Skeletal muscle satellite cell (primary cell): Measurements from ENCODE around the gene FAM20C.
"Not testable (repeated sequence)": the region's sequence is repeated elsewhere in the genome, so short reads cannot be mapped to it uniquely, and the experiment has no call there.

ENCODE experiments used
- H3K27me3 ChIP-seq: 2 replicates; pipeline ENCODE4 v1.7.0; 2013; ENCODE audit warnings: low read length; ENCODE audit not compliant: control insufficient read depth, insufficient read depth
- H3K36me3 ChIP-seq: 2 replicates; pipeline ENCODE4 v1.7.0; 2013; ENCODE audit warnings: mild to moderate bottlenecking, control low read depth, low read length; ENCODE audit not compliant: insufficient read depth
- H3K4me1 ChIP-seq: 2 replicates; pipeline ENCODE4 v1.7.0; 2013; ENCODE audit warnings: low read length; ENCODE audit not compliant: control insufficient read depth, insufficient read depth
- H3K4me2 ChIP-seq: 2 replicates; pipeline ENCODE4 v1.7.0; 2013; ENCODE audit warnings: mild to moderate bottlenecking, low read length
- H3K4me3 ChIP-seq: 2 replicates; pipeline ENCODE4 v1.7.0; 2013; ENCODE audit warnings: low read length
- H3K9ac ChIP-seq: 2 replicates; pipeline ENCODE4 v1.7.0; 2013; ENCODE audit warnings: mild to moderate bottlenecking, low read depth, low read length, moderate library complexity
- H3K9me3 ChIP-seq: replicated peaks from 2 replicates; pipeline ENCODE4 v1.7.0; 2013; ENCODE audit warnings: mild to moderate bottlenecking, control low read depth, low read length

Gene FAM20C

DNA sequence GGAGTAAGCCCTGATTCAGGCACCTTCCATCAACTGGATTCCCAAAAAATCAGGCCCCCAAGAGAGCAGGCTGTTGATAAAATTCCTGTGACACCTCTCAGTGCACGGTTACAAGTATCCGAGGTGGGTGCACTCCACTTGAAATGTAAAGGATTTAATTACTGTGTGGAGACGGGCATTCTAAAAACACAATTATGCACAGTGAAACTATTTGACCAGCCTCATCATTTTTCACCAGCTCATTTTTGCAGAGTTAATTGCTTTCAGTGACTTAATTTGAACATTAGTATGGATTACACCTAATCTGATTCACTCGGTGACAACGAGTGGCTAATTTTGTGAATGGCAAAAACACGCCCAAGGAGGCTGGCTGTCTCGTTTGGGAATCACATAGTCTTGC, 99.9 kb downstream of the FAM20C start:
- H3K4me2 ChIP-seq: no peak overlapping the region
- H3K27me3 ChIP-seq: peaks cover 79% of the 10 kb centered on the region
- no peak overlapping the region for H3K4me3 ChIP-seq
- H3K9me3 ChIP-seq: no peaks in the 10 kb centered on the region
- no peaks in the 10 kb centered on the region for H3K4me1 ChIP-seq
- H3K9ac ChIP-seq: no peak overlapping the region
- no peaks in the 10 kb centered on the region for H3K36me3 ChIP-seq

- H3K9ac ChIP-seq: no peak overlapping the region
- no peak overlapping the region for H3K4me3 ChIP-seq
- peaks cover 78% of the 10 kb centered on the region for H3K27me3 ChIP-seq
Observed at GRCh38 chr7:292826-293225, 100.5 kb downstream of the FAM20C start.

GRCh38 chr7:293681-294439, 101.5 kb downstream of the FAM20C start:
- Histone ChIP-seq H3K9me3 (no peaks in the 10 kb centered on the region), H3K4me2 (no peak overlapping the region), H3K27me3 (peaks cover 77% of the 10 kb centered on the region), H3K9ac (no peak overlapping the region), H3K4me3 (no peak overlapping the region), H3K36me3 (no peaks in the 10 kb centered on the region), H3K4me1 (no peaks in the 10 kb centered on the region)

More at GRCh38 chr7:292826-293225, 100.5 kb downstream of the FAM20C start:
- Histone ChIP-seq H3K36me3 (no peaks in the 10 kb centered on the region), H3K9me3 (no peaks in the 10 kb centered on the region), H3K4me2 (no peak overlapping the region), H3K4me1 (no peaks in the 10 kb centered on the region)

DNA sequence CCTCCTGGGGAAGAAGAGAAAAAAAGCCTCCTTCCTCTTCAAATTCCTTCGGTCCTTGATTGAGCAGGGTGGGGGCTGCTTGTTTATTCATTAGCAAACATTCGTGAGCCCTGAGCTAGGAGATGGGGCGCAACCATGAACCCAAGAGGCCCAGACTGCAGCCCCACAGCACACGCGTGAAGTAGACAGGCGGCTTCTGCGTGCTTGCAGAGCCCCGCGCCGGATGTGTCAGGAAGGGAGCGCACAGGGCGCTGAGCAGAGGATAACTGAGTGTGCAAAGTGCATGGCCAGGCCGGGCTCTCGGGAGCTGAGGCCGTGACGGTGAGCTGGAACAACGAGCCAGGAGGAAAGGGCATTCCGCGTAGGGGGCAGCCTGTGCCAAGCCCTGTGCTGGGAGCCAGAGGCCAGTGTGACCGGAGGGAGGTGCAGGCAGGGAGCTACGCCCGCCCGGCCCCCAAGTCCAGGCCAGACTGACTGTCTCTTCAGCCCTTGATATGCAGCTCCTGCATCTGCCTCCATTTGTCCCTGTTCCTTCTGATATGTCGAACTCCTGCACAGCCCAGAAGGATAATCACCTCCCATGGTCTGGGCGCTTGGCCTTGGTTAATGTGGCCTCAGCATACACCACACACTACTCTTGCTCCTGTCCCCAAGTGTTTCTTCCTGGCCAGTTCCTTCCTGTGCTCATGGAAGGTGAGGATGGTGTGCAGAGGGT, 102.2 kb downstream of the FAM20C start:
- Histone ChIP-seq H3K9me3 (no peaks in the 10 kb centered on the region), H3K4me1 (no peaks in the 10 kb centered on the region), H3K27me3 (peaks cover 77% of the 10 kb centered on the region), H3K36me3 (no peaks in the 10 kb centered on the region), H3K9ac (no peak overlapping the region), H3K4me2 (no peak overlapping the region), H3K4me3 (no peak overlapping the region)

- H3K4me1 ChIP-seq: no peaks in the 10 kb centered on the region
- H3K9ac ChIP-seq: no peak overlapping the region
- no peak overlapping the region for H3K4me3 ChIP-seq
- no peaks in the 10 kb centered on the region for H3K9me3 ChIP-seq
- H3K4me2 ChIP-seq: no peak overlapping the region
- H3K27me3 ChIP-seq: peaks cover 74% of the 10 kb centered on the region
- no peaks in the 10 kb centered on the region for H3K36me3 ChIP-seq
Observed at GRCh38 chr7:295155-296154, 103.1 kb downstream of the FAM20C start.

- H3K4me2 ChIP-seq: no peak overlapping the region
- H3K36me3 ChIP-seq: no peaks in the 10 kb centered on the region
- peaks cover 67% of the 10 kb centered on the region for H3K27me3 ChIP-seq
- no peaks in the 10 kb centered on the region for H3K9me3 ChIP-seq
- H3K4me1 ChIP-seq: no peaks in the 10 kb centered on the region
- no peak overlapping the region for H3K4me3 ChIP-seq
- no peak overlapping the region for H3K9ac ChIP-seq
Observed at GRCh38 chr7:296373-296945, 104.1 kb downstream of the FAM20C start.

- H3K36me3 ChIP-seq, H3K4me2 ChIP-seq, H3K4me3 ChIP-seq, H3K9ac ChIP-seq, H3K9me3 ChIP-seq, H3K4me1 ChIP-seq: not testable (repeated sequence)
- H3K27me3 ChIP-seq: peaks cover 60% of the 10 kb centered on the region
Observed at GRCh38 chr7:297141-297540, 104.8 kb downstream of the FAM20C start.

GRCh38 chr7:297611-298374, 105.4 kb downstream of the FAM20C start:
- Histone ChIP-seq H3K4me1 (no peaks in the 10 kb centered on the region), H3K9ac (no peak overlapping the region), H3K4me2 (no peak overlapping the region), H3K9me3 (no peaks in the 10 kb centered on the region), H3K27me3 (peaks cover 54% of the 10 kb centered on the region), H3K36me3 (no peaks in the 10 kb centered on the region), H3K4me3 (no peak overlapping the region)

GRCh38 chr7:298375-298702, 106.0 kb downstream of the FAM20C start:
- Histone ChIP-seq H3K9me3 (no peaks in the 10 kb centered on the region), H3K27me3 (peaks cover 48% of the 10 kb centered on the region)

DNA sequence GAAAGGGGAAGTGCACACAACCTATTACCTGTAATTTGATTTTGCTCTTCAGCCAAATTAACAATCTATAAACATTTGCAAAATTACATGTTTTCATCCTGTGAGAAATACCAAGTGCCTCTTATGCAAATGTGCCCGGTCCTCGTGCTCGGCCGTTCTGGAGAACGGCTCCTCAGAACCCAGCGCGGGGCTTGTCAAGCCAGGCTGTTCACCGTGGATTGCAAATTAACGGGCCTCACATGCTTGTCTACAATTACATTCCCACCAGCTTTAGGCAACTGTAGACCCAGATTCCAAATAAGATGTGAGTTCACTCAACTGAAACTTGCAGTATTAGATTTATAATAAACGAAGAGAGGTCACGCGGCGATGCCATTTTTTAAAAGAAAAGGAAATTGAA, 106.4 kb downstream of the FAM20C start:
- H3K4me3 ChIP-seq: no peak overlapping the region
- no peaks in the 10 kb centered on the region for H3K36me3 ChIP-seq
- H3K27me3 ChIP-seq: peaks cover 44% of the 10 kb centered on the region

More at GRCh38 chr7:298375-298702, 106.0 kb downstream of the FAM20C start:
- Histone ChIP-seq H3K4me1 (no peaks in the 10 kb centered on the region), H3K36me3 (no peaks in the 10 kb centered on the region), H3K9ac (no peak overlapping the region), H3K4me2 (no peak overlapping the region), H3K4me3 (no peak overlapping the region)

More for the DNA sequence above, 106.4 kb downstream of the FAM20C start:
- H3K9me3 ChIP-seq: no peaks in the 10 kb centered on the region
- no peaks in the 10 kb centered on the region for H3K4me1 ChIP-seq
- no peak overlapping the region for H3K9ac ChIP-seq
- H3K4me2 ChIP-seq: no peak overlapping the region
